GM23338 (cell line): ENCODE data around the gene RAB31.

Source experiments
- CREB1 ChIP-seq: fragments of 250-450 bp; sonication (Bioruptor Pico); IDR thresholded peaks from 2 replicates; pipeline ENCODE4 v1.5.0; 2020; ENCODE audit warnings: low read depth, mild to moderate bottlenecking, moderate library complexity
- CTCF ChIP-seq, 2 experiments: fragments of 200-600 bp in 1 of 2; sonication (generic) in 1 of 2; conservative IDR thresholded peaks; 2 replicates each; pipeline versions ENCODE4 v1.5.1 to v1.6.1; 2016 to 2017; ENCODE audit warnings: antibody characterized with exemption in 2 of 2, low read depth in 2 of 2, mild to moderate bottlenecking in 2 of 2, moderate library complexity in 1 of 2
- ETS1 ChIP-seq: IDR thresholded peaks from 2 replicates; pipeline ENCODE4 v1.6.1; 2016; ENCODE audit warnings: antibody characterized with exemption
- EZH2 ChIP-seq: fragments of 200-600 bp; sonication (generic); IDR thresholded peaks from one replicate; pipeline ENCODE4 v1.8.0; 2017; ENCODE audit warnings: antibody characterized with exemption, mild to moderate bottlenecking, low read depth; ENCODE audit not compliant: unreplicated experiment
- EZH2phosphoT487 ChIP-seq: fragments of 200-600 bp; sonication (generic); IDR thresholded peaks from one replicate; pipeline ENCODE4 v1.8.1; 2018; ENCODE audit warnings: antibody characterized with exemption; ENCODE audit not compliant: unreplicated experiment
- NANOG ChIP-seq: IDR thresholded peaks from 2 replicates; pipeline ENCODE4 v1.6.1; 2016; ENCODE audit warnings: antibody characterized with exemption, borderline replicate concordance
- POLR2AphosphoS5 ChIP-seq: IDR thresholded peaks from 2 replicates; pipeline ENCODE4 v1.6.1; 2016; ENCODE audit warnings: antibody characterized with exemption, low read depth
- REST ChIP-seq: IDR thresholded peaks from one replicate; pipeline ENCODE4 v1.6.1; 2018; ENCODE audit warnings: antibody characterized with exemption; ENCODE audit not compliant: unreplicated experiment
- ZNF331 ChIP-seq: fragments of 250-450 bp; sonication (Bioruptor Pico); IDR thresholded peaks from 2 replicates; pipeline ENCODE4 v1.5.0; 2020; ENCODE audit warnings: low read depth, mild to moderate bottlenecking, moderate library complexity
- ZNF462 ChIP-seq: fragments of 250-450 bp; sonication (Bioruptor Pico); IDR thresholded peaks from 2 replicates; pipeline ENCODE4 v1.5.0; 2020; ENCODE audit warnings: mild to moderate bottlenecking, moderate library complexity

- TF ChIP-seq EZH2 (no peak), CTCF (conservative IDR thresholded peaks at IDR 0.05; ENCODE audit: low read depth in 2 of 2) (no peak), POLR2AphosphoS5 (no peak), NANOG (no peak), CREB1 (no peak), ZNF331 (no peak), REST (no peak), ETS1 (no peak), EZH2phosphoT487 (no peak), ZNF462 (CRISPR knock-in tag) (no peak)
Measured at GRCh38 chr18:9762526-9762925, 54.4 kb downstream of the RAB31 start.
